ENCODE data around the gene SDCCAG8. TPM values are rescaled to one million over a fixed set of nuclear protein-coding genes. Genes with fewer than 3 reads are reported as not detected.
"Not testable (repeated sequence)": the region's sequence is repeated elsewhere in the genome, so short reads cannot be mapped to it uniquely, and the experiment has no call there.

The SDCCAG8 gene
- total RNA-seq: 10 to 100 TPM; 23.2 to 91.0 TPM

DNA sequence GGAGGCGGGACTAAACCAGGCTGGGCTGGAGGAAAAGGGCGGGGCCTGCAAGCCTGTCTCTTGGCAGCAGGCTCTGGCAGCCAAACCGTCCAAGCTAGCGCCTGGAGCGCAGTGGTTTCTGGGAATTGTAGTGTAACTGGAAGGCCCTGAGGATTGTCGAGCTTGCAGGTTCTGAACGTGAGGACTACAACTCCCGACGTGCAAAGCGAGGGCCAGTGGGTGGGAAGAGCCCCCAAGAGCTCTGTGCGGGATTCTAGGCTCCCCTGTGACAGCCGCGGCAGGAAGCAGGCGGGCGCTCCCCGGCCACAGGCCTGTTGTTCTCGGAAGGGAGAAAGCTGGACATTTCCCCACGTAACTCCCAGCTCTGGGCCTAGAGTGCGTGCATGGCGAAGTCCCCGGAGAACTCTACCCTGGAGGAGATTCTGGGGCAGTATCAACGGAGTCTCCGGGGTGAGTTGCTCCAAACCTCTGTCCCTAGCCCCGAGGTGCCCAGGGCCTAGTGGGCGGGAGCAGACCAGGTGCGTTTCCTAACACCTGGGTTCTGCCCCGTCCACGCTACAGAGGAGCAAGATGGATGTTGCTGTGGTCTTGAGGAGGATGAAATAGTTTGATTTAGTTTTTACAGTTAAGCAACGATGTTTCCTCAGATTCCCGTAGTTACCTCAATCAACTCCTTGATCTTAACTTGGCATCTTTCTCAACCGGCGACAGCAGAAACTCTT lies at the start of gene SDCCAG8:
Gene SDCCAG8, plus strand, starts transcription at position 251 of the 722 bp plus-strand sequence. Its CDS starts 133 bp downstream, at position 384.
- TF ChIP-seq, protein P1, sequence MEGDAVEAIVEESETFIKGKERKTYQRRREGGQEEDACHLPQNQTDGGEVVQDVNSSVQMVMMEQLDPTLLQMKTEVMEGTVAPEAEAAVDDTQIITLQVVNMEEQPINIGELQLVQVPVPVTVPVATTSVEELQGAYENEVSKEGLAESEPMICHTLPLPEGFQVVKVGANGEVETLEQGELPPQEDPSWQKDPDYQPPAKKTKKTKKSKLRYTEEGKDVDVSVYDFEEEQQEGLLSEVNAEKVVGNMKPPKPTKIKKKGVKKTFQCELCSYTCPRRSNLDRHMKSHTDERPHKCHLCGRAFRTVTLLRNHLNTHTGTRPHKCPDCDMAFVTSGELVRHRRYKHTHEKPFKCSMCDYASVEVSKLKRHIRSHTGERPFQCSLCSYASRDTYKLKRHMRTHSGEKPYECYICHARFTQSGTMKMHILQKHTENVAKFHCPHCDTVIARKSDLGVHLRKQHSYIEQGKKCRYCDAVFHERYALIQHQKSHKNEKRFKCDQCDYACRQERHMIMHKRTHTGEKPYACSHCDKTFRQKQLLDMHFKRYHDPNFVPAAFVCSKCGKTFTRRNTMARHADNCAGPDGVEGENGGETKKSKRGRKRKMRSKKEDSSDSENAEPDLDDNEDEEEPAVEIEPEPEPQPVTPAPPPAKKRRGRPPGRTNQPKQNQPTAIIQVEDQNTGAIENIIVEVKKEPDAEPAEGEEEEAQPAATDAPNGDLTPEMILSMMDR (IDR thresholded peaks at IDR 0.05): peak; percentile 5
- peaks cover 42 to 44% of the 10 kb centered on the region in 2 donors for H3K4me1 ChIP-seq (ENCODE audit: control insufficient read depth in 1 of 2, low read depth in 2 of 2)
- H3K27me3 ChIP-seq (replicated peaks; ENCODE audit: insufficient read depth): no peaks in the 10 kb centered on the region
- H3K36me3 ChIP-seq: no peaks in the 10 kb centered on the region
- peak within 1 kb of the TSS; percentile 98 to 99 for H3K27ac ChIP-seq
- ATAC-seq (ENCODE audit: insufficient number of reproducible peaks, low FRiP score, low read depth) (peak; percentile 99), DNase-seq (ENCODE audit: low spot score) (peak; percentile 96)
- H3K9me3 ChIP-seq: no peaks in the 10 kb centered on the region
- peak within 1 kb of the TSS; percentile 98 for H3K4me3 ChIP-seq

DNA sequence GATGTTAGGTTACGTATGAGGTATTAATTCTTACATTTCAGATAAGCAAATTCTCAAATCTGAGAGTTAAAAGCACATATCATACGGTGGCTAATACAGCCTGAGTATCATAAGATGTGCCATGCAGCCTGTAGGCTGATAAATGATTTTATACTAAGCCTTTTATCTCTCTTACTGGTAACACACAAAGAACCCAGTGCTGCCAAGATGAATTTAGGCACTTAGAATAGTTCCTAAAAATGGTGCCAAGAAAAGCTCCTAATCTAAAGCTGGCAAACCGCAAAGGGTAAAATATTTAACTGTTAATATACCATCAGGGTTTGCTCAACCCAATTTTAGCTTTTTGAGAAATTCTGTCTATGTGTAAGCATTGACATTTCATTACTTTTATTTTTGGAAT lies 43.9 kb upstream of the SDCCAG8 start:
- not testable (repeated sequence) for H3K36me3 ChIP-seq; DNase-seq (ENCODE audit: low spot score); H3K27me3 ChIP-seq (replicated peaks; ENCODE audit: insufficient read depth); H3K27ac ChIP-seq; ATAC-seq (ENCODE audit: insufficient number of reproducible peaks, low FRiP score, low read depth); H3K9me3 ChIP-seq; H3K4me3 ChIP-seq
- H3K4me1 ChIP-seq (ENCODE audit: control insufficient read depth in 1 of 2, low read depth in 2 of 2): peaks cover 17 to 20% of the 10 kb centered on the region in 2 donors

DNA sequence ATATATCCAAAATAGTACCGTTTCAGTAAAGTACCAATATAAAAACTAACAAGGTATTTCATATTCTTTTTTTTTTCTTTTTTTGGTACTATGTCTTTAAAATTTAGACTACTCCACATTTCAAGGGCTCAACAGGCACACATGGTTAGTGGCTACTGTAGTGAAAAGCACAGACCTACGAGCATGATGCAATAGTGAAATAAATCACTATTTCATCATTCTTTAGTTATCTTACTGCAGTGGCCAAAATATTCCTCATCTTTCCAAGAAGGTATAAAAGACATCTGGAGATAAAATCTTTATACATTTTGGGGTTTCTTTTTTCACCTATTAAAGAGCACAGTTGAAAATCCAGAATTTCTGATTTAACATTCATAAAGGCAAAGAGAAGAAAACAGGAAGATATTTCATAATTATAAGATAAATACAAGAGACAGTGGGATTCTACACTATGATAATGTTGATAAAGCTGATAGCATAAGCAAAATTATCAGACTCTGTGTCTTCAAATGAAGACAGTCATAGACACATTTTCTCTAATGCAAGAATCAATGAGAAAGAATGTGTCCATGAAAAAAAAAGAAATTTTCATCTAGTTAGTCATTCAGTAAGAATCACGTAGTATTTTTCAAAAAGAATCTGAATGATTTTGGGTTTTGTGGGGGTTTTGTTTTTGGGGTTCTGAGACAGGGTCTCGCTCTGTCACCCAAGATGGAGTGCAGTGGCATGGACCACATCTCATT lies 42.6 kb upstream of the SDCCAG8 start:
- no peaks in the 10 kb centered on the region for H3K9me3 ChIP-seq
- H3K4me3 ChIP-seq: no peak overlapping the region
- DNase-seq (ENCODE audit: low spot score) (no peak), ATAC-seq (ENCODE audit: insufficient number of reproducible peaks, low FRiP score, low read depth) (peak; percentile 43)
- no peak overlapping the region for H3K27ac ChIP-seq
- no peaks in the 10 kb centered on the region for H3K36me3 ChIP-seq
- peaks cover 20 to 22% of the 10 kb centered on the region in 2 donors for H3K4me1 ChIP-seq (ENCODE audit: control insufficient read depth in 1 of 2, low read depth in 2 of 2)
- H3K27me3 ChIP-seq (replicated peaks; ENCODE audit: insufficient read depth): no peaks in the 10 kb centered on the region
- TF ChIP-seq, protein P1 (IDR thresholded peaks at IDR 0.05): no peak

DNA sequence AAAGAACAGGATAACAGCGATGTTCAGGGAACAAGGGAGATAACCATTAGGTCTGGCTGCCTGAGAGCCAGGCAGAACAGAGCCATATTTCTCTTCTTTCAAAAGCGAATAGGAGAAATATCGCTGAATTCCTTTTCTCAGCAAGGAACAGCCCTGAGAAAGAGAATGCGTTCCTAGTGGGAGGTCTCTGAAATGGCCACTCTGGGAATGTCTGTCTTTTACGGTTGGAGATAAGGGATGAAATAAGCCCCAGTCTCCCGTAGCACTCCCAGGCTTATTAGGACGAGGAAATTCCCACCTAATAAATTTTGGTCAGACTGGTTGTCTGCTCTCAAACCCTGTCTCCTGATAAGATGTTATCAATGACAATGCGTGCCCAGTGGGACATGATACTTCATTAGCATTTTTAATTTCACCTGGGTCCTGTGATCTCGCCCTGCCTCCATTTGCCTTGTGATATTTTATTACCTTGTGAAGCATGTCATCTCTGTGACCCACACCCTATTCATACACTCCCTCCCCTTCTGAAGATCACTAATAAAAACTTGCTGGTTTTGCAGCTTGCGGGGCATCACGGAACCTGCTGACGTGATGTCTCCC lies 40.5 kb upstream of the SDCCAG8 start:
- not testable (repeated sequence) for DNase-seq (ENCODE audit: low spot score); ATAC-seq (ENCODE audit: insufficient number of reproducible peaks, low FRiP score, low read depth); H3K27me3 ChIP-seq (replicated peaks; ENCODE audit: insufficient read depth); H3K9me3 ChIP-seq; H3K4me3 ChIP-seq; H3K27ac ChIP-seq; H3K36me3 ChIP-seq
- H3K4me1 ChIP-seq (ENCODE audit: control insufficient read depth in 1 of 2, low read depth in 2 of 2): peaks cover 20 to 22% of the 10 kb centered on the region in 2 donors

DNA sequence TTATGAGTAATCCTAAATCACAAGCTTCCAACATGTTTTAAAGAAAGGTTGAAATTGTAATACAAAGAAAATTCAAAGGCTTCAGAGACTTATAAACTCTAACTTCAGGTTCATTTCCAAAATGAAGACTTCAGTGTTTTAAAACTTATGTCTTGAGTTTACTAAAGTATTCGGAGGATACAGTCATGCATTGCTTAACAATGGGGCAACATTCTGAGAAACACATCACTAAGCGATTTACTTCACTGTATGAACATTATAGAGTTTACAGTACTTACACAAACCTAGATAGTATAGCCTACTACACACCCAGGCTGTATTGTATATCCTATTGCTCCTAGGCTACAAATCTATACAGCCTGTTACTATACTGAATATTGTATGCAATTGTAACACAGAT lies 39.1 kb upstream of the SDCCAG8 start:
- Histone ChIP-seq H3K4me3 (no peak overlapping the region), H3K27me3 (replicated peaks; ENCODE audit: insufficient read depth) (no peaks in the 10 kb centered on the region), H3K27ac (no peak overlapping the region), H3K4me1 (ENCODE audit: control insufficient read depth in 1 of 2, low read depth in 2 of 2) (peaks cover 20 to 22% of the 10 kb centered on the region in 2 donors), H3K9me3 (no peaks in the 10 kb centered on the region), H3K36me3 (peaks cover 9% of the 10 kb centered on the region)
- no peak for ATAC-seq (ENCODE audit: insufficient number of reproducible peaks, low FRiP score, low read depth)
- no peak for DNase-seq (ENCODE audit: low spot score)
- TF ChIP-seq, protein P1 (IDR thresholded peaks at IDR 0.05): no peak

DNA sequence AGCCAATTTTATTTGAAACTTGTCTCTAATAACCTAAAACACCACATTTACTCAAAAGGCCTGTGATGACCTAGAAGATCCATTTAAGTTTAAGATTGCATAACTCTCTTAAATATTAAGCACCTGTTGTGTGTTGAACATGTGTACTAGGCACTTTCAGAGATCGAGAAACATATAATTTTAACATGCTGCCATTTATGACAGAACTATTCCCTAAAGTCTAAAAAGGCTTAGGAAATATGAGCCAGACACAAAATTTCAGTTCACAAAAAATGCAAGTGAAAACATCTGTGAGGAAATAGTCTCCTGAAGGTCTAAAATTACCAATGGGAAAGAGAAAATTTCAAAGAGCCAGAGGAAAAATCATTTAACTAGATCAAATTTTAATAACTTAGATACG lies 38.5 kb upstream of the SDCCAG8 start:
- DNase-seq (ENCODE audit: low spot score) (no peak), ATAC-seq (ENCODE audit: insufficient number of reproducible peaks, low FRiP score, low read depth) (no peak)
- peaks cover 9% of the 10 kb centered on the region for H3K36me3 ChIP-seq
- TF ChIP-seq, protein P1 (IDR thresholded peaks at IDR 0.05): no peak
- H3K4me1 ChIP-seq (ENCODE audit: control insufficient read depth in 1 of 2, low read depth in 2 of 2): peaks cover 15 to 17% of the 10 kb centered on the region in 2 donors
- no peaks in the 10 kb centered on the region for H3K9me3 ChIP-seq
- H3K27me3 ChIP-seq (replicated peaks; ENCODE audit: insufficient read depth): no peaks in the 10 kb centered on the region
- no peak overlapping the region for H3K27ac ChIP-seq
- no peak overlapping the region for H3K4me3 ChIP-seq

Data from thoracic aorta (tissue), 2 donors.